ENCODE measurements around the gene APCDD1L.

APCDD1L gene

GRCh38 chr20:58463256-58463655, 51.9 kb downstream of the APCDD1L start:
- no peak for DNase-seq

GRCh38 chr20:58461899-58462298, 53.3 kb downstream of the APCDD1L start:
- no peak for DNase-seq

- DNase-seq, result no peak
These were observed 54.1 kb downstream of the APCDD1L start for GRCh38 chr20:58461104-58461503.

- DNase-seq, result no peak
These were observed 56.0 kb downstream of the APCDD1L start for GRCh38 chr20:58459058-58459750.

GRCh38 chr20:58458342-58459057, 56.7 kb downstream of the APCDD1L start:
- DNase-seq, result no peak

- no peak for DNase-seq
These were observed 58.0 kb downstream of the APCDD1L start for GRCh38 chr20:58457083-58457695.

GRCh38 chr20:58454460-58454859, 60.7 kb downstream of the APCDD1L start:
- DNase-seq, result no peak

- no peak for DNase-seq
These were observed 61.8 kb downstream of the APCDD1L start for GRCh38 chr20:58453391-58453790.

- DNase-seq, result no peak
These were observed 62.4 kb downstream of the APCDD1L start for GRCh38 chr20:58452667-58453255.

GRCh38 chr20:58450254-58450653, 64.9 kb downstream of the APCDD1L start:
- DNase-seq, result no peak

- DNase-seq, result no peak
These were observed 65.4 kb downstream of the APCDD1L start for GRCh38 chr20:58449681-58450221.

GRCh38 chr20:58448958-58449357, 66.2 kb downstream of the APCDD1L start:
- no peak for DNase-seq

GRCh38 chr20:58447511-58448391, 67.4 kb downstream of the APCDD1L start:
- peak; percentile 42 for DNase-seq

GRCh38 chr20:58446960-58447265, 68.3 kb downstream of the APCDD1L start:
- DNase-seq, result no peak

GRCh38 chr20:58446264-58446959, 68.8 kb downstream of the APCDD1L start:
- DNase-seq, result no peak

- no peak for DNase-seq
These were observed 70.4 kb downstream of the APCDD1L start for GRCh38 chr20:58444746-58445255.

GRCh38 chr20:58441723-58442122, 73.5 kb downstream of the APCDD1L start:
- DNase-seq, result no peak

- DNase-seq, result no peak
These were observed 75.0 kb downstream of the APCDD1L start for GRCh38 chr20:58440021-58440767.

GRCh38 chr20:58438970-58439808, 76.0 kb downstream of the APCDD1L start:
- no peak for DNase-seq

Data from NCI-H2029 (cell line).